ENCODE measurements around the gene PTPRN2.

The PTPRN2 gene

DNA sequence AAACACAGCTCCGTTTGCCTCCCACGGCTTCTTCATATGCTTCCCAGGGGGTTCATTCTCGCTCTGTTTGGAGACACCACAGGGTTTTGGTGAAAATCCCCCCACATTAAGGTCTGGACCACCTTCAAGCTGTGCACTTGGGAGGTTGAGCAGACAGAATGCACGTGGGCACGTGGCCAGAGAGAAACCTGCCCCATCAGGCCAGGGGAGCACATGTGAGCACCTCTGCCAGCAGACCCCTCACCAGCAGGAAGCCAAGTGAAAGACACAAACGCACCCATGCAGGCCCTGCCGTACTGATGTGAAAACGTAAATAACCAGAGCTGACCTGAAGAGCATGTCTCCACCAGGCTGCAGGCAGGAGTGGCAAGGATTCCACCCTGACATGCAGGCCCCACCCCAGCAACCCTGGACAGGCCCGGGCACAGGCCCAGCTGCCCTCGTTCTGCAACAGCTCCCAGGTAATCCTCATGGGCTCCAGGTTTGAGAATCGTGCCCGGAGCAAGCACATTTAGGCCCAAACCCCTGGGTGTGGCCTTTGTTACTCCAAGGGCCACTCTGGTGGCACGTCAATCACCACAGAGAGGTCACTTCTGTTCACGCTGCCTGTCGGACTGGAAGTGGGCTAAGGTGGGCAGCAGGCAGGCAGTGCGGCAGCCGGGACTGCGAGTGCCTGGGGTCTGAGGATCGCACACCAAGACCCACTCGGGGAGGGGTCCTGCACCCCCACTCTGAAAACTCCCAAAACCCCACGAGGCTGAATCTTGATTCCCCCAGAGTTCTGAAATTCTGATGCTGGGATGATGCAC lies 184.4 kb downstream of the PTPRN2 start:
- H3K27ac Mint-ChIP-seq, result no peak overlapping the region
- no peaks in the 10 kb centered on the region for H3K4me1 Mint-ChIP-seq (ENCODE audit: low read depth)
- H3K36me3 Mint-ChIP-seq (ENCODE audit: low read depth), result no peaks in the 10 kb centered on the region
- H3K27me3 Mint-ChIP-seq, result no peaks in the 10 kb centered on the region
- H3K4me3 Mint-ChIP-seq, result no peak overlapping the region
- peaks cover 7% of the 10 kb centered on the region for H3K9me3 Mint-ChIP-seq

DNA sequence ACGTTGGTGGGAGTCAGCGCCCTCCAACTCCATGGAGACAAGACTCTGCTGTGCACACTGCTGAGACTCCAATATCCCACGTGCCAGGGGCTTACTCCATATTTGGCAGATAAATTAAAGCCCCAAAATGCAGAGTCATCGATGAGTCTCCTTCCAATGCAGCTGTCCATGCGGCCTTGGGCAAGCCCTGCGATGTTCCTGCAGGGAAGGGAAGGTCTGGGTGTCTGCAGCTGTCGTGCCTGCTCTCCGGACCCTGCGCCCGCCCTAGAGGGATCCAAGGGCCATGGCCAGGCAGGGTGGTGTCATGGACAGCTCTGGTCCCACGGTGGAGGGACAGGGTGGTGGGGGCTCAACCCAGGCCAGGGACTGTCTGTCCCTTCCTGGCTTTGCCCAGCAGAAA lies 185.2 kb downstream of the PTPRN2 start:
- Mint-ChIP-seq H3K27ac (no peak overlapping the region), H3K36me3 (ENCODE audit: low read depth) (no peaks in the 10 kb centered on the region), H3K27me3 (no peaks in the 10 kb centered on the region), H3K4me1 (ENCODE audit: low read depth) (no peaks in the 10 kb centered on the region), H3K9me3 (peaks cover 7% of the 10 kb centered on the region), H3K4me3 (no peak overlapping the region)

DNA sequence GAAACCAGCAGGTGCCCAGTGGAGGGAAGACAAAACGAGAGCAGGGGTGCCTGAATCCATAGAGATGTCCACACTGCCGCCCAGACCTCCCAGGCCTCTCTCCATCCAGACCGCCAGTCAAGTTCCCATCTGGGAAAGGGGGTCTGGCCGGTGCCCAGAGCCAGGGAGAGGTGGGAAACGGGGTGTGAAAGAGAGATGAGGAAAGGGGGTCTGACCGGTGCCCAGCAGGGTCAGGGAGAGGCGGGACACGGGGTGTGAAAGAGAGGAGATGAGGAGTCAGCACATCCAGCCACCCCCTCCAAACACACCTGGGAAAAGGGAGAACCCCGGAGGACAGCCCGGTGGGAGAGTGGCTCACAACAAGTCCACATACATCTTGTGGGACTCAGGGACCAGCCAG lies 185.8 kb downstream of the PTPRN2 start:
- no peak overlapping the region for H3K4me3 Mint-ChIP-seq
- no peaks in the 10 kb centered on the region for H3K4me1 Mint-ChIP-seq (ENCODE audit: low read depth)
- H3K27me3 Mint-ChIP-seq, result no peaks in the 10 kb centered on the region

DNA sequence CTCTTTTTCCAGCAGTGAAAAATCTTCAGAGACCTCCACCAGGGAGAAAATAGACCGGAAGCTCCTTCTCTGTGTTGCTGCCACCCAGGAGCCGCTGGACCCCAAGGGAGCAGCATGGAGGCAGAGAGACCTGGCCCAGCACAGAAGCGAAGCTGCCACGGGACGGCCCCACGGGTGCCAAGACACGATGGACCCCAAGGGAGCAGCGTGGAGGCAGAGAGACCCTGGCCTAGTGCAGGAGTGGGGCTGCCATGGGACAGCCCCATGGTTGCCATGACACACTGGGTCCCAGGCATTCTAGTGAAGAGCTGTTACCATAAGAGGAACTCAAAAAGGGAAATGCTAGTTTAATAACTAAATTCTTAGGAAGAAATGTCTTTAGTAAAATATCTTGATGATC lies 186.3 kb downstream of the PTPRN2 start:
- Mint-ChIP-seq H3K4me3 (no peak overlapping the region), H3K27ac (no peak overlapping the region), H3K36me3 (ENCODE audit: low read depth) (no peaks in the 10 kb centered on the region), H3K27me3 (no peaks in the 10 kb centered on the region), H3K9me3 (peaks cover 7% of the 10 kb centered on the region), H3K4me1 (ENCODE audit: low read depth) (no peaks in the 10 kb centered on the region)

More for the DNA sequence above, 185.8 kb downstream of the PTPRN2 start:
- Mint-ChIP-seq H3K36me3 (ENCODE audit: low read depth) (no peaks in the 10 kb centered on the region), H3K27ac (no peak overlapping the region), H3K9me3 (peaks cover 7% of the 10 kb centered on the region)

DNA sequence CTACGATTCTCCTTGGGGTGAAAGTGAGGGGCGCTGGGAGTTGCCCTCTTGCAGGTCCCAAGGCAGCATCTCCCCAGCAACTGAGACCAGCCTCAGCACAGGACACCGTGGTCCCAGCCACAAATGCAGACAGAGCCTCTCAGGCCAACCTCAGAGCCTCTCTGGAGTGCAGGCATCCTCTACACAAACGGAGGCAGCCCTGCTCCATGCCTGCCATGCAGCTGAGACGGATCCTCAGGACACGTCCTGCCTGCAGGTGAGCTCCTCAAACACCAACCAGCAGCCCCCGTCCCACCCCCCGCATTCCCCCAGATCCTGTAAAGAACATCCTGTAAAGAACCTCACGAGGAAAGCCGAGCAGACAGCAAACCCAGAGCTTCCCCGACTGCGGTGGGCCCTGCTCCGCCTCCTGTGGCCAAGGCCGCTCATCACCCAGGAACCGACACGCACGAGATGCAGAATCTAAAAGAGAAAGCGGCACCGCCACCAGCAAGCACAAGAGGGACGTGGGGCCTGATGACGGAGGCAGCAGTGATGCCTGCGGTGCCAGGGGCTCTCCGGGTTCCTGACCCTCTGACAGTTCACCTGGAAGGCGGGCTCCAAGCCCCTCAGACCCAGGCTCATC lies 186.9 kb downstream of the PTPRN2 start:
- Mint-ChIP-seq H3K27me3 (no peaks in the 10 kb centered on the region), H3K4me3 (no peak overlapping the region), H3K27ac (no peak overlapping the region), H3K36me3 (ENCODE audit: low read depth) (no peaks in the 10 kb centered on the region), H3K9me3 (peaks cover 7% of the 10 kb centered on the region), H3K4me1 (ENCODE audit: low read depth) (no peaks in the 10 kb centered on the region)

DNA sequence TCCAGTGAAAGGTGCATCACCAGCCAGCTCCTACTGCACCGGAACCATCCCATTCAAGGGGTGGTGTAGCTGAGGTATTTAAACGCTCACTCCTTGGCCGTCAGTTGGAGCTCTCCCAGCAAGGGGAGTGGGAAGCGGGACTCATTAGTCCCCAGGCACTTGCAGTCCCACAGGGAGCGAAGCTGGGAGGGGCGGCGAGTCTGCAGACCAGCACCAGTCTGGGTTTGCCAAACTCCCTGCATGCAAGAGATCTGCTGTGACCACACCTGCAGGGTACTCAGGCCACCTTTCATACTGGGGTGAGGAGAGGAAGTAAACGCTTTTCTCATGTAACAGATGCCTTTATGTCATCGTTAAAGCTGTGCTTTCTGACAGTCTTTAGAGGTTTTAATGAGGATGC lies 187.9 kb downstream of the PTPRN2 start:
- Mint-ChIP-seq H3K9me3 (peaks cover 7% of the 10 kb centered on the region), H3K4me3 (no peak overlapping the region)

DNA sequence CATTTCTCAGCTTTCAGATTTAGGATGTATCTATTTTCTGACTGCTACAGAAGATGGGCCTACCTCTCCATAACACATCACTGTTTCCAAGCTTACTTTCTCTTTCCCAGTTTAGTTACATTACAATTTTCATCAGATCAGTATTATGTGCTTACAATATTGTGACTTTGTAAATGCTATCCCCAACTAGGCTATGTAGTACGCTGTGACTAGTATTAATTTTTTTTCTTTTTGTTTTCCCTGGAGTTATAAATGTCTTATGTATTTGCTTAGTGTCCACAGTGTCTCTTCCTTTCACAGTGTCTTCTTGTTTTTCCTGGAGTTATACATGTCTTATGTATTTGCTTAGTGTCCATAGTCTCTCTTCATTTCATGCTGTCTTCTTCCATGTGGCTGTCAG lies 188.9 kb downstream of the PTPRN2 start:
- Mint-ChIP-seq H3K4me1 (ENCODE audit: low read depth) (no peaks in the 10 kb centered on the region), H3K4me3 (no peak overlapping the region), H3K36me3 (ENCODE audit: low read depth) (no peaks in the 10 kb centered on the region), H3K9me3 (peaks cover 7% of the 10 kb centered on the region), H3K27me3 (no peaks in the 10 kb centered on the region), H3K27ac (no peak overlapping the region)

More for the DNA sequence above, 187.9 kb downstream of the PTPRN2 start:
- Mint-ChIP-seq H3K36me3 (ENCODE audit: low read depth) (no peaks in the 10 kb centered on the region), H3K27me3 (no peaks in the 10 kb centered on the region), H3K27ac (no peak overlapping the region), H3K4me1 (ENCODE audit: low read depth) (no peaks in the 10 kb centered on the region)

DNA sequence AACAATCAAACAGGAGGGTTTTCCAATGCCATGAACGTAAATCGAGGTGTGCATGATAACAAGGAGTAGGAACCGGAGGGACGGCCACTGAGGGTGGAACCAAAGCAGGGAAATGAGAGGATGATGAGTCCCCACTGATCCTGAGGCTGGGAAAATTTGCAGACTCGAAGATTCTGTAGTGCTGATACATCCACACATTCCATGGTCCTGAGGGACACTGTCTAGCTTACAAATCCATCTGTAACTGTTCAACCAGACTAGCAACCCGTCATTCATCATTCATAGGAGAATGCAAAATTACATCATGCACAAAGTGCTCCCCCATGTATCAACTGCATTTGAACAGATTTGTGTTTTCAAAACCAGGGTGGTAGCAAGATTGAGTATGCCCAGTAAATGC lies 189.7 kb downstream of the PTPRN2 start:
- H3K9me3 Mint-ChIP-seq, result peaks cover 7% of the 10 kb centered on the region
- no peak overlapping the region for H3K27ac Mint-ChIP-seq
- no peaks in the 10 kb centered on the region for H3K4me1 Mint-ChIP-seq (ENCODE audit: low read depth)
- H3K27me3 Mint-ChIP-seq, result no peaks in the 10 kb centered on the region
- H3K4me3 Mint-ChIP-seq, result no peak overlapping the region
- no peaks in the 10 kb centered on the region for H3K36me3 Mint-ChIP-seq (ENCODE audit: low read depth)

DNA sequence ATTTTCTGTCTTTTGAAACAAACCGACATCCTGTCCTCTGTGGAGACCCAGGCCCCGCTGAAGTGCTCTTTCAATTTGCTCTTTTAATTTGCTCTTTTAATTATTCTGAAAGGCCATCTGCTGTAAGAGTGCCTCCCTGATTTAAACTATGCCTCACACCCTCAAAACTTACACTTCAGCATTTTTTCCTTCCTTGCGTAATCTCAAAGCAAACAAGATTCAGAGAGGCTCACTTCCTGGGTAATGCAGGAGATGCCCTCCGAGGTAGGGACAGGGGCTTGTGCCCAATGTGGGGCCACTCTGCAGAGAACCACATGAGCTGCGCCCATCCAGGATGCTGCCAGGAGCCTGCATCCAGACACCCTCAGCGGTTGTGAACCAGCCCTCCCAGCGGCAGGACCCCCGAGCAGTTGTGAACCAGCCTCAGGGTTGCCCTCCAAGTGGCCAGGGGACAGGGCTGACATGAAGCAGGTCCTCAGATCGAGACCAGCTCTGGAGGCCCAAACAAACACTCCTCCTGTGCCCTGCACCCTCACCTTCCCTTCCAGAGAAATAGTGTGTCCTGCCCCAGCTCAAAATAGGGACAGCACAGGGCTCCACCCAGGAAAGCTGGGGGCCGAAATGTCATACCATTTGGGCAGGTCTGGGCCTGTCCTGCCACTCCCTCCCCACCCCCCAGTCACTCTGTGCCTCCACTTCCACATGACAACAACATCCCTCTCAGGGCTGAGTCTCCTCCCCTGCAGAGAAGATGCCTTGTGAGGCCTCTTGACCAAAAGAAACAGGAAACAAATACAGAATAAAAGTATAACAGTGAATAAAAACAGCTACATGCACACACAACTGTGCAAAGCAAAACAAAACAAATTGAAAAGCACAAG lies 190.4 kb downstream of the PTPRN2 start:
- no peak overlapping the region for H3K4me3 Mint-ChIP-seq
- no peaks in the 10 kb centered on the region for H3K4me1 Mint-ChIP-seq (ENCODE audit: low read depth)

DNA sequence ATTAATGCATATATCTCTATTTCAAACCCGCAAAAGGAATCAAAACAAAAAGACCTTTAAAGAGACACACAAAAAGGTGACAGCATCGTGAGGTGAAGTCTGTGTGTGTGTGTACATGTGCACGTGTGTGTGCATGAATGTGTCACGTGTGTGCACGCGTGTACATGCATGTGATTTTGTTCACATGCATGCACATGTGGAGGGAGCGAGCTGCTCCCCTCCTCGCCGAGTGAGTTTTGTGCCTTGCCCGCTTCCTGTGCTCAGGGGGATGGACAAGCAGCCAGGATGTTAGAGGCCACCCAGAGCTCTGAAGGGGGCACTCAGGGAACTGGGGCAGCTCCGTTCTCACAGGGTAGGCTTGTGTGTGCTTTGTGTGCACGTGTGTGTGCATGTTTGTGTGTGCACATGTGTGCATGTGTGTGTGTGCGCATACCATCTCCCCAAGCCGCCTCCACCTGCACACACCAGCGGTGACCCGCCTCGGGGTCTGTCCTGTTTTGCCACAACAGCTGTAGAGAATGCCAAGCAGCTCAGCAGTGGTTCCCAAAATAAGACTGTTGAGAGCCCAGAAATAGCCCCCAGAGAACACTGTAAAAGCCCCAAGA lies 191.2 kb downstream of the PTPRN2 start:
- H3K4me3 Mint-ChIP-seq, result no peak overlapping the region

More for the DNA sequence above, 190.4 kb downstream of the PTPRN2 start:
- Mint-ChIP-seq H3K9me3 (peaks cover 7% of the 10 kb centered on the region), H3K27ac (no peak overlapping the region), H3K36me3 (ENCODE audit: low read depth) (no peaks in the 10 kb centered on the region), H3K27me3 (no peaks in the 10 kb centered on the region)

DNA sequence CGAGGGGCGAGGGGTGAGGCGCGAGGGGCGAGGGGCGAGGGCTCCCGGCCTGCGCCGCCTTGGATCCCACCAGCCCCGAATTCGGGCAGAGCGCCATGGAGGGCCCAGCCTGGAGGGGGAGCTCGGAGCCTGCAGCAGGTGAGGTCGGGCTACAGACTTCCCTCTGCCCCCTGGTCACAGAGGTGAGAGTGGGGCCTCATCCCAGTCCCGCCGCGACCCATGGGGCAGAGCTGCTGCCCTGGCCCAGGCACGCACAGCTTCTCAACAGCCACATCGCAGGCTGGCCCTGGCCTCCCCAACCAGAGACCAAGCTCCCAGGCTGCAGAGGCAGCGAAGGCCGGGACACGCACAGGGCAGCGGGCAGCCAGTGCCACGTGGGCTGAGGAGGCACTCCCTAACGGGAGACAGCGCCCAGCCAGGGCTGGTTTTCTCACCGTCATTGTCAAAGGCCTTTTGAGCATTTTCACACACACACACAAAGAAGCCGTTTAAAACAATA lies 191.8 kb downstream of the PTPRN2 start:
- H3K4me3 Mint-ChIP-seq, result no peak overlapping the region
- H3K36me3 Mint-ChIP-seq (ENCODE audit: low read depth), result no peaks in the 10 kb centered on the region
- H3K4me1 Mint-ChIP-seq (ENCODE audit: low read depth), result no peaks in the 10 kb centered on the region
- H3K27me3 Mint-ChIP-seq, result no peaks in the 10 kb centered on the region
- no peak overlapping the region for H3K27ac Mint-ChIP-seq
- H3K9me3 Mint-ChIP-seq, result peaks cover 7% of the 10 kb centered on the region

More for the DNA sequence above, 191.2 kb downstream of the PTPRN2 start:
- Mint-ChIP-seq H3K27me3 (no peaks in the 10 kb centered on the region), H3K36me3 (ENCODE audit: low read depth) (no peaks in the 10 kb centered on the region), H3K4me1 (ENCODE audit: low read depth) (no peaks in the 10 kb centered on the region), H3K9me3 (peaks cover 7% of the 10 kb centered on the region), H3K27ac (no peak overlapping the region)

DNA sequence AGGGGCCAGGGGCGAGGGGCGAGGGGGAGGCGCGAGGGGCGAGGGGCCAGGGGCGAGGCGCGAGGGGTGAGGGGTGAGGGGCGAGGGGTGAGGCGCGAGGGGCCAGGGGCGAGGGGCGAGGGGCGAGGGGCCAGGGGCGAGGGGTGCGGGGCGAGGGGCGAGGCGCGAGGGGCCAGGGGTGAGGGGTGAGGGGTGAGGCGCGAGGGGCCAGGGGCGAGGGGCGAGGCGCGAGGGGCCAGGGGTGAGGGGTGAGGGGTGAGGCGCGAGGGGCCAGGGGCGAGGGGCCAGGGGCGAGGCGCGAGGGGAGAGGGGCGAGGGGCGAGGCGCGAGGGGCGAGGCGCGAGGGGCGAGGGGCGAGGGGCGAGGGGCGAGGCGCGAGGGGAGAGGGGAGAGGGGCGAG lies 192.3 kb downstream of the PTPRN2 start:
- no peaks in the 10 kb centered on the region for H3K27me3 Mint-ChIP-seq
- no peak overlapping the region for H3K27ac Mint-ChIP-seq
- H3K9me3 Mint-ChIP-seq, result peaks cover 7% of the 10 kb centered on the region
- H3K4me1 Mint-ChIP-seq (ENCODE audit: low read depth), result no peaks in the 10 kb centered on the region
- no peaks in the 10 kb centered on the region for H3K36me3 Mint-ChIP-seq (ENCODE audit: low read depth)
- no peak overlapping the region for H3K4me3 Mint-ChIP-seq

DNA sequence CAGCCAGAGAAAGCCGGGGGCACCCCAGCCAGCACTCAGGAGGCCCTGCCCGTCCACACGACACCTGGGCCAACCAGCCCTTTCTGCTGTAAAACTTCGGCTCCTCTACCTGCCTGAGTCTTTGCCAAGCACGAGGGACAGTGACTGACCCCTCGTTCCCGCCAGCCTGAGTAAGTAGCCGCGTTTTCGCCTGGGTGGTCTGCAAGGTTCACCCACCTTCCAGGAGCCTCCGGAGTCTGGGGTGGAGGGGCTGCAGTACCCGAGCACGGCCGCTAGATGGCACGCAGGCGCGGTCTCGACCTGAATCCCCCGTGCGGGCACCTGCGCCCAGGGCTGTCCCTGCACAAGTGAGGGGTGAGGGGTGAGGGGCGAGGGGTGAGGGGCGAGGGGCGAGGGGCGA lies 192.7 kb downstream of the PTPRN2 start:
- H3K36me3 Mint-ChIP-seq (ENCODE audit: low read depth), result no peaks in the 10 kb centered on the region
- no peaks in the 10 kb centered on the region for H3K27me3 Mint-ChIP-seq

DNA sequence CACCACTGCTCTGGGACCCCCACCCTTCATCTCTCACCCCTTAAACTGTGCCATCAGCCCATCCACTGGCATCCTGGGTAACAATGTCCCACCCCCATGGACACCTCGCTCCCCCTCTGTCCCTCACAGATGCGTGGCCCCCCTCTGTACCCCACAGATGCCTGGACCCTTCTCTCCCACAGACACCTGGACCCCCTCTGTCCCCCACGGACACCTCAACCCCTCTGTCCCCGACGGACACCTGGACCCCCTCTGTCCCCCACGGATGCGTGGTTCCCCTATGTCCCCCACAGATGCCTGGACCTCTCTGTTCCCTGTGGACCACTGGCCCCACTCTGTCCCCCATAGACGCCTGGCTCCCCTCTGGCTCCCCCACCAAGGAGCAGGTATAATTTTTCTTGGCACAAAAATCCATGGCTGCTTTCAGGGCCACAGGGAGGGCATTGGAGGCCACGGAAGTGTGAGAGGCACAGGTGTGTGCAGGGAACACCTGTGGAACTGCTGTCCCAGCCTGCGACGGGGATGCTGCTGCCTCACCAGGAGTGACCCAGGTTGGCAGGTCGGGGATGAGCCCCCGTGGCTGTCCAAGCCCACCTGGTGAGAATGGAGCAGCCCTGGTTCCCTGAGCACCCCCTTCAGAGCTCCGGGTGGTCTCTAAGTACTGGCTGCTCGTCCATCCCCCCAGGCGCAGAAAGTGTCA lies 193.5 kb downstream of the PTPRN2 start:
- no peak overlapping the region for H3K4me3 Mint-ChIP-seq
- no peaks in the 10 kb centered on the region for H3K36me3 Mint-ChIP-seq (ENCODE audit: low read depth)
- H3K27ac Mint-ChIP-seq, result no peak overlapping the region
- H3K4me1 Mint-ChIP-seq (ENCODE audit: low read depth), result no peaks in the 10 kb centered on the region
- H3K27me3 Mint-ChIP-seq, result no peaks in the 10 kb centered on the region
- H3K9me3 Mint-ChIP-seq, result peaks cover 7% of the 10 kb centered on the region

More for the DNA sequence above, 192.7 kb downstream of the PTPRN2 start:
- Mint-ChIP-seq H3K27ac (no peak overlapping the region), H3K4me1 (ENCODE audit: low read depth) (no peaks in the 10 kb centered on the region), H3K9me3 (peaks cover 7% of the 10 kb centered on the region), H3K4me3 (no peak overlapping the region)
